Globus pallidus (tissue), 1 donor: ENCODE data around the gene BRD4.
"Not testable (repeated sequence)": the region's sequence is repeated elsewhere in the genome, so short reads cannot be mapped to it uniquely, and the experiment has no call there.

Experiments
- DNase-seq: peaks from one replicate; pipeline ENCODE4 v3.0.0-alpha.2; 2015; ENCODE audit warnings: low spot score

The BRD4 gene

DNA sequence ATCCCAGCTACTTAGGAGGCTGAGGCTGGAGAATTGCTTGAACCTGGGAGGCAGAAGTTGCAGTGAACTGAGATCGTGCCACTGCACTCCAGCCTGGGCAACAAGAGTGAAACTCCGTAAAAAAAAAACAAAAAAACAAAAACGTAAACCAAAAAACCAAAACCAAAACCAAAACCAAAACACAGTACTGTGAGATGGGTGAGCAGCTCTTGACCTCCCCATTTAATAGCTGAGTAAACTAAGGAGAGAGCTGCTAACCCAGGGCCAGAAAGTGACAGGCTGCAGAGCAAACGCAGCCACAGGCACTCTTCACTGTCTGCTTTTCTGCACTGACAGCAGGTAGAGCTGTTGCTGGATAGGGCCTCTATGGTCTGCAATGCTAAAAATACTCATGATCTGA lies 27.7 kb upstream of the BRD4 start:
- not testable (repeated sequence) for DNase-seq

DNA sequence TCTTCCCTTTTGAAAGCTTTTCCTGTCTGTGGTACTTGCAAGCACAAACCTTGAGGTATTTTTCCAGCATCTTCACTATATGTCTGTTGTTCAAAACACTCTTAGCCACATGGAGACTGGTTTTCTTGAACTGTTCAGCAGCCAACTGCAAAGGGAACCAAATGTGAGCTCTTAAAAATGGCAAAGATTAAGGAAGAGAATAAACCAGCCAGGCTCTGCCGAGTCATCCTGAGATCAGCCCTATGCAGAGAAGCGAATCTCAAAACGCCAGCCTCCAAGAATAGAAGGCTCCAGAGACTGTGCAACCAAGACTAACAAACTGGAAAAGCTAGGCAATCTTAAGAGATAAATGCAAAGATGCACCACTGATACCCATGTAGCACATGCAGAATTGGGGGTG lies 26.6 kb upstream of the BRD4 start:
- DNase-seq: no peak

DNA sequence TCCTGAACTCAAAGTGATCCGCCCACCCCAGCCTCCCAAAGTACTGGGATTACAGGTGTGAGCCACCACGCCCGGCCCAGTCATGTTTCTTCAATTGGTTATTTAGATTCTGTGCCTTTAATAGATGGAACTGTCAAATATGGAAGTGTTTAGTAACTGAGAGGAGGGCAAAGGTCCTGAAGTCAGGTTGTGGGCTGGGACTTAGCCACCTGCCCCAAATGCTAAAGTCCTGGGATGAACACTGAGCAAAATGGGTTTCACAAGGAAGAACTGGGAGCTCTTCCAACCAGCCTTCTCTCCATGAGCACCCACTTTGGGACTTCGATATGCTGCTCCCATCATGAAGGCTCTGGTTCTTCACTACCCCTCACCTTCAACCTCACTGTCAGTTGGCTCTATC lies 25.6 kb upstream of the BRD4 start:
- no peak for DNase-seq

DNA sequence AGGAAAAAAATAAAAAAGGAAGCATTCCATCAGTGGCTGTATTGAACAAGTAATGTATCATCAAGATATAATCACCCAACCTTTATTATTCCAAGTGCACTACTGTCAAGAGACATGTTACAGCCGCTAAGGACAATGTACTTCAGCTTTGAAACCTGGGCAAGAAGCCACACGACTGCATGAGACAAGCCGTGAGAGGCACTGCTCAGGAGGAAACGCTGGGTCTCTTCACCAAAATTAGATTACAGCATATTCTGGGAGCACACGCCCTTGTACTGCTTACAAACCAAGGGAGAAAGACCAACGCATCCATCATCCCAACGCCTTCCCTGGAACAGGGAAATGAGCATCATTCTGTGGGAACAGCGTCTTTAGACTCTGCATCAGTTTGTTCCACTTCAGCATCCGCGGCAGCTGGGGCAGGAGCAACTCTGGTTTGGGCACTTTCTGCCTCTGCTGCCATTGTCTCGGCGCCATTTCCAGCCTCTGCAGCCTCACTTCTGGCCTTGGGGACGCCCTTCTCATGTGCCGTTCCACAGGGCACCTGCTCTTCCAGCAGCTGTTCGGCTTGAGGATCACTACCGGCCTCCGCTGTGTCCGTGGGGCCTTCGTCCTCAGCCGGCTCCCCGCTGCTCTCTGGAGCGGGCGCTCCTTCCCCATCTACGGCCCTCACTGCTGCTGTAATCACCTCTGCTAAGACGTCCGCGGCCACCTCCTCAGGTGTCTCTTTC lies 22.4 kb upstream of the BRD4 start:
- no peak for DNase-seq

DNA sequence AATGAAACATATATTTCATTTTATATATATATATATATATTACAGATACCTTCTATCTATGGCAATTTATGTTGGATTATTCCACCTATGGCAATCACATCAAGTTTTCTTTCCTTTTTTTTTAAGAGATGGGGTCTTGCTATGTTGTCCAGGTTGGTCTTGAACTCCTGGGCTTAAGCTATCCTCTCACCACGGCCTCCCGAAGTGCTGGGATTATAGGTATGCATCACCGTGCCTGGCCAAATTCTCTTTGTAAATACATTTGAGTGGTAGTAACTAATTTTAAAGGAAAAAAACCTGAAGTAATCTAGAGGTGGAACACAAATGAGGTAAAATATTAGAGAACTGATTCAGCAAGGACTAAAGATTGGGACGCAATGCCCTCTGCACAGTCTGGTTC lies 21.6 kb upstream of the BRD4 start:
- no peak for DNase-seq

DNA sequence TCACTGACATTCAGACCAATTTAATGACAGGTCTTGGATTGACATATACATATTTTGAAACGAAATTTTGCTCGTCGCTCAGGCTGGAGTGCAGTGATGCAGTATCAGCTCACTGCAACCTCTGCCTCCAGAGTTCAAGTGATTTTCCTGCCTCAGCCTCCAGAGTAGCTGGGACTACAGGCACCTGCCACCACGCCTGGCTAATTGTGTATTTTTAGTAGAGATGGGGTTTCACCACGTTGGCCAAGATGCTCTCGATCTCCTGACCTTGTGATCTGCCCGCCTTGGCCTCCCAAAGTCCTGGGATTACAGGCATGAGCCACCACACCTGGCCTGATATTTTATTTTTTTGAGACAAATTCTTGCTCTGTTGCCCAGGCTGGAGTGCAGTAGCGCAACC lies 20.2 kb upstream of the BRD4 start:
- DNase-seq: not testable (repeated sequence)

DNA sequence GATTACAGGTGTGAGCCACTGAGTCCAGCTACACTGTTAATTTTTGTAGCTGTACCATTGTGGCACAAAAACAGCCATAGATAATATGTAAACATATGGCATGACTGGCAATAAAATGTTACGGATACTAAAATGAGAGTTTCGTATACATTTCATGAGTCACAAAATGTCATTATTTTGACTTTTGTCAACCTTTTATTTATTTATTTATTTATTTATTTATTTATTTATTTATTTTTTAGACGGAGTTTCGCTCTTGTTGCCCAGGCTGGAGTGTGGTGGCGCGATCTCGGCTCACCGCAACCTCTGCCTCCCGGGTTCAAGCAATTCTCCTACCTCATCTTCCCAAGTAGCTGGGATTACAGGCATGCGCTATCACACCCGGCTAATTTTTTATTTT lies 9.0 kb upstream of the BRD4 start:
- not testable (repeated sequence) for DNase-seq

DNA sequence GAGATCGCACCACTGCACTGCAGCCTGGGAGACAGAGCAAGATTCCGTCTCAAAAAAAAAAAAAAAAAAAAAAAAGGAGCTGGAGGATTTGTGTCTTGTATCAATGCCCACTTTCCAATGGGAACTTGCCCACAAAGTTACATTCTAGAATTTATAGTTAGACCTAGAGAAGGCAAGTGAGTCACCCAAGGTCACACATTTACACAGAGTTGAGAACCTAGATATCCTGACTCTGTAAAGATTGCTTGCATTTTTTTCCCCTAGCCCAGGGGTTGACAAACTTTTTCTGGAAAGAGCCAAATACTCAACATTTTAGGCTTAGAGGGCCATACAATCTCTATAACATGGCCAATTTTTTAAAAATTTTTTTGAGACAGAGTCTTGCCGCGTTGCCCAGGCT lies 7.7 kb upstream of the BRD4 start:
- DNase-seq: no peak

DNA sequence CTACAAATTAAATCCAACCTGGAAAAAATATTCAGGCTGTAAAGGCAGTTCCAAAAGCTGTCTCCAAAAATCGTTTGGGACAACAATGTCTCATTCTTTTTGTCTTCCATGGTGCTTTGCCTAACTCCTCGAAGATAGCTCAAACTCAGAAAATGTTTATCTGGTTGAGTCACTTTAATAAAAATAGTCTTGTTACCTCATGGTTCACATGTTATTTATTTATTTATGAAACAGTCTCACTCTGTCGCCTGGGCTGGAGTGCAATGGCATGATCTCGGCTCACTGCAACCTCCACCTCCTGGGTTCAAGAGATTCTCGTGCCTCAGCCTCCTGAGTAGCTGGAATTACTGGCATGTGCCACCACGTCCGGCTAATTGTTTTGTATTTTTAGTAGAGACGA lies 4.9 kb upstream of the BRD4 start:
- DNase-seq: no peak

DNA sequence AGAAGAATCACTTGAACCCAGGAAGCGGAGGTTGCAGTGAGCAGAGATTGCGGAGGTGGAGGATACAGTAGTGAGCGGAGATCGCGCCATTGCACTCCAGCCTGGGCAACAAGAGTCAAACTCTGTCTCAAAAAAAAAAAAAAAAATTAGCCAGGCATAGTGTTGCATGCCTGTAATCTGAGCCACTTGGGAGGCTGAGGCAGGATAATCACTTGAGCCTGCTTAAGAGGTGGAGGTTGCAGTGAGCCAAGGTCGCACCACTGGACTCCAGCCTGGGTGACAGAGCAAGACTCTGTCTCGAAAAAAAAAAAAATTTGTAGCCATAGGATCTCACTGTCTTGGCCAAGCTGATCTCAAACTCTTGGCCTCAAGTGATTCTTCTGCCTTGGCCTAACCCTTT lies 3.7 kb upstream of the BRD4 start:
- DNase-seq: not testable (repeated sequence)

DNA sequence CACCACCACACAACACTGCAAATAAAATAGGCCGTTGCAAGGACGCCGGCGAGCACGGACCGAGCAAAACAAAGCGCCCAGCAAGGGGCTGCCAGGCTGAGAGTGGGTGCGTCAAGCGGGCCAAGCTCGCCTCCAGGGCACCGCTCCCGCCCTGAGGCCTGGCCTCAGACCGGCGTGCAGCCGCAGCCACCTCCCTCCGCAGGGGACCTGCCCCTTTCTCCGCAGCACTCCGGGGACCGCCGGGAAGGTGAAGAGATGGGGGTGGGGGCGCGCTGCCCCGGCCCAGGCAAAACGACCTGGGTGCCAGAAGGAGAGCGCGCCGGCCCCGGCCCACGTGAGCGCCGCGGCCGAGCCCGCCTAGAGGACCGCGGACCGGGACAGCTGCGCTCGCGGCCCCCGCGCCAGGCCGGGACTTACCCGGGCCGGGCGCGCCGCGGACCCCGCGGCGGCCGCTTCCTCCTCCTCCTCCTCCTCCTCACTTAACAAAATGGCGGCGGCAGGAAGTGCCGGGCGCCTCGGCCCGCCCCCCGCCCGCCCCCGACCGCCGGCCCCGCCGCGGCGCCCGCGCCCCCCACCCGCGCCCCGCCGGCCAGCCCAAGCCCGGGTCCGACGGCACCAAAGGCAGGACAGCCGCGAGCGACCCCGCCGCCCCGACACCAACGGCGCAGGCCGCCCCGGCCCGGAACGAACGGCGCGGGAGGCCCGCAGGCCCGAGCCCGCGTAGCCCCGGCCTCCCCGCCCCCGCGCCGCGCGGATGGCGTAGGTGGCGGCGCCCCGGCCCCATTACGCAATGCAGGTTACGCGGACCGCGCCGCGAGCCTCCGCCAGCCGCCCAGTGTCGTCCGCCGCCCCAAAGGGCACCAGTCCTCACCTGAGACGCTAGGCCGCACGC lies 674 bp downstream of the BRD4 start:
- peak; percentile 32 for DNase-seq

DNA sequence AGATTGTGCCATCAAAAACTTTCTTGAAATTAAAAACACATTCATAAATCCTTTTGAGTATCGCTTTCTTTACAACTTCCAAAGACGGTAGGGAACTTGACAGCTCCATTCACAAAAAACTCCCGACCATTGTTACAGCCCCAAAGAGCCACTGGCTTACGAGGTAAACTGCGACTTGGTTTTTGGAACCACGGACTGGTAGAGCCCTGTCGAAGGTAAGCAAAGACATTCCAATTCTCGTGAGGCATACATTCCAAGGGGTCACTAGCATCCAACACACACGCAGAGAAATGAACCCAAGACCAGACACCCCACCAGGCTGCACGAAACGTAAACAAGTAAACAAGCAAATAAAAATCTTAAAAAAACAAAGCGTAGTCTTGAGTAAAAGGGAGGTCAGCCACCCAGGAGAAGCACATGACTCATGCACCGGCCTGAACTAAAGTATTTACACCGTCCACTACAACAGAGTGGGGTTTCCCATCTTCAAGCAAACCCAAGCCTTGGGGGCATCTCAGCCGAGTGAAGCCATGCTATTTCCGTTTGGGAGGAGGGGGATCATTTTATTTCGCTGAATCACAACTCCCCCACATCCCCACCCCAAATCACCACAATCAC lies 1.4 kb downstream of the BRD4 start:
- no peak for DNase-seq

DNA sequence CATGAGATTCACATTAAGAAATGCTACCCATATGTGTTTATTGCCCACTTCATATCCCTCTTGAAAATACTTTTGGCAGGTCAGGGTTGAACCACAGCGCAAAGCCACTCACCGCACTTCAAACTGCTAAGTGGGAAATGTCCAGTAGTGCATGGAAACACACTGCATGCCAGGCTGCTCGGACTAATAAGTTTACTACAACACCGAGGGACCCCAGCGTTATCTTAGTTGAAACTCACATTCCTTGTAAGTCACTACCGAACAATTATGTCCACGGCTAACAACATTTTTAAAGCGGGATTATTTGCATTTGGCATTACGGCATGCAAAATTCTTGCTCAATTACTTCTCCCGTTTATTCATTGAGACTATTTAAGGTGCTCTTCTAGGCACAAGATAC lies 4.0 kb downstream of the BRD4 start:
- DNase-seq: no peak

DNA sequence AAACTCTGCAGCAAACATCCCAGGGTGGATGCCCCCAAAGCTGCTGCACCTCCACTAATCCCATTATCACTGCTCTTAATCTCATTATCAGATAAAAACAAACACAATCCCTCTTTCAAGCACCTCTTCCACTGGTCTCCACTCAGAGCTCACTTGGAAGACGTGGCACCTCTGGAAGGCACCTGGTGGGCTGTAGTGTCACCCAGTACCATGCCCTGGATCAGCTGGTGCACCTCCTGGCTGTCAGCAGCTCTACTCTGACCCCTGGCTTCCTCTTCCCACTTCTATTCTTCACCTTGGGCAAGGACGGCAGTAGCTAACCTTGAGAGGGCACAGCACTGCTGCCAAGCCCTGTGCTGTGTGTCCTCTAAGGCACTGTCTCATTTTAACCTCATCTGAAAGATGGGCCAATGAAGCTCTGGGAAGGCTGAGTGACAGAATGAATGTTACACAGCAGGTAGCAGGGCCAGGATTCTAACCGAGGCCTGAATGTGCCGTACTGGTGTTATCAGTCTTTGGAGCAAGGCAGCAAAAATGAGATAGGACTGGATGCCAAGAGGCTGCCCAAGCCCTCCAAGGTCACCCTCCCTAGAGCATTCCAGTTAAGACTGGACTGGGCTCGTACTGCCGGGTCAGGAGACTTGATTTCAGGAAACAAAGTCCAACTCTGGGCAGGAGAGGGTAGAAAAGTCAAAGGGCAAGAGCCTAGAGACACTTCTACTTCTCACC lies 7.4 kb downstream of the BRD4 start:
- DNase-seq: no peak

DNA sequence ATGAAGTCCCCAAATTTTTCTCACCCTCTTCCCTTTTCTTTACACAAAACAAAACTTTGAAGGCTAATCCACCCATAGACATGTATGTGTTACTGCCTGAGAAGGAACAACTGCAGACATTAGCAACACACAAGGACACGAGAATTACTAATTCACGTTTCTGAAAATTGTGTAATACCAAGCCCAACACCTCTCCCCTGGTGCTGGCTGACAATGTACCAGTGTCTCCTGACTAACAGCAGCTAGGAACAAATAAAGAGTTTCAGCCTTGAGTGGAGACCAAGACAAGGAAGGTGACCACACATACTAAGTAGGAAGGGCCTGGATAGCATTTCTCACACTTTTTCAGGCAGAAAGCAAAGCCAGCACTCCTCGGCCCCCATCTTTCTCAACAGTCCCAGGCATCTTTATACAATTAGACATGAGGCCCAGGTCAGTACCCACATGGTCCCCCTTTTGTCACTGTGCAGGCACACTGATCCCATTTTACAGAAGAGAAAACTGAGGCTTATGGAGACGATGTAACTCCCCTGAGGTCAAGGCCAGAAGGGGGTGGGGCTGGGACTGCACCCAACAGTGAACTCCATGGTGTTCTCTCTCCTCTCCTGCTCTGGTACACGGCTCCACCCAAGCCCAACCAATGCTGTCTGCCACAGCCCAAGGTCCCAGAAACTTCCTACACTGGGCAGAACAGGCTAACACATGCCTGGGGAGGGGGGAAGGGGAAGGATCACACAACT lies 8.7 kb downstream of the BRD4 start:
- no peak for DNase-seq

DNA sequence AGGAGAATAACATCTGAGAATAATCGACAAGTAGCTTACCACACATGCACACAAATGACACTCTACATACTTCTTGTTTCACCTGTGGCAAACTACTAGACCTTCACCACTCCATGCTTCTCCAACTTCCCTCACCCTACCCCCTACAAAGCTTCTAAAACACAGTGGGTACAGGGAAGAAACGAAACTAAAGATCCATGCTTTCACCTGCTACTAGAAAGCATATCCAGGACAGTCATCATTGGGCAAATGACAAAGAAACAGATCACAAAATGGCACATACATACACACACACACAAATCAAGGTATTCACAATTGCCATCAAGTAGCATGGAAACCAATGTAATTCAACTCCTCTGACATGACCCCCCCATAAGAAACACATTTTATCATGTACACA lies 10.6 kb downstream of the BRD4 start:
- DNase-seq: no peak

DNA sequence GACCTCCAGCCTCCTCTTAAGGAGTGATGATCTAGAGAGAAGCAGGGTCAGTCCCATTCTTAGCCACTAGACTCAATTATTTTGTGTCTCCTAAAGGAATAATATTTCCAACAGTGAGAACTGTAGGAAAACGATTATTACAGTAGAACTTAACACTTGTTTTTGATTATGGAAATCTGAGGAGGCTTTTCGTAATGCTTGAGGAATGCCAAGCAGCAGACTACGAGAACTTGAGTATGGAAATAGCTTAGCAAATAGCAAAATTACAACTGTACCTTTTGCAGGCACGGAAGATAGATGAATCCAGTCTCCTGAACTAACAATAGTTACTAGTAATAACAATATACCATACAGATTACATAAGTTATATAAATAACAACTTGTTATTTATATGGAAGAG lies 12.2 kb downstream of the BRD4 start:
- no peak for DNase-seq

DNA sequence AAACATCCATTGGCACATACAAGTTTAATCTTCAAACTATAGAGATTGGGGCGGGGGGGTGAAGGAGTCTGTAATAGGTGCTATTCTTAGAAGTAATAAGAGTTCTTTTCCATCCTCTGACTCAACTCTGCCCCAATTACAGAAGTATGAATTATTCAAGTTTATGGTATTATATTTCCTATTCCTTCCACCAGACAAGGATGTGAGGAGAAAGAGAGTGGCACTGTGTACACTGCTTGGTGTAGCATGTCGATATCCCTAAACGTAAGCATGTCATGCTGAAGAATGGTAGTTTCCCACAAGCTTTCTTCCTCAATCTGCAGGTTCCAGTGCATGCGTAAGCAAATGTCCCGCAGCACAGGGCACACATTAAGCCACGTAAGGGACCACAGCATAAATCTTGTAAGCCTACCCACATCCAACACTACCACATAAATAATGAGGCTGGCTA lies 14.1 kb downstream of the BRD4 start:
- no peak for DNase-seq

DNA sequence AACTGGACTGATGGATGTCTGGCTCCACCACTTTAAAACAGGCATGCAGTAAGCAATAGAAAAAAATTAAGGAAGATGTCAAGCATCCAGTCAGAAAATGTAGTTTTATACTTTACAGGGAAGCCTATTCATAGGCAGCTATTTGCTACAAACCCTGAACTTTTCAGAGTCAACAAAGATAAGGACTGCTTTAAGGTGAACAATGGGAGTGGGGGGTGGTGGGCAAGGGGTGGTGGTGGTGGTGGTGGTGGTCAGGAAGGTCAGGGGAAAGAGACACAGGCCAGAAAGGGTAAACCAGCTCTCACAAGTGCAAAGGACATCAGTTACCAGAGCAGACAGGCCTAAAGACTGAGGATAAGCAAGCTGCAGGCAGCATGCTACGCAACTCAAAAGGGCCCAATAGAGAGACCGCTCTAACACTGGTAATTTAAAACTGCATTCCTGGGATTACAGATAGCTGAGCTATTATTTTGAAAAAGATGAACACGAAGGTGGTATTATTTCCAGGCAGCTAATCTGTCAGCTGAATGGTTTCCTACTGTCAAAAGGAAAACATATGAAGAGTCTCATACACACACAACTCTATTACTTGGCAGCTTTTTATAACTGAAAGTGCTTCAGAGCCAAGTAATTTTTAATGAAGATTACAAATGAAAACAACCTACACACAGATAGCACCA lies 14.8 kb downstream of the BRD4 start:
- DNase-seq: no peak

DNA sequence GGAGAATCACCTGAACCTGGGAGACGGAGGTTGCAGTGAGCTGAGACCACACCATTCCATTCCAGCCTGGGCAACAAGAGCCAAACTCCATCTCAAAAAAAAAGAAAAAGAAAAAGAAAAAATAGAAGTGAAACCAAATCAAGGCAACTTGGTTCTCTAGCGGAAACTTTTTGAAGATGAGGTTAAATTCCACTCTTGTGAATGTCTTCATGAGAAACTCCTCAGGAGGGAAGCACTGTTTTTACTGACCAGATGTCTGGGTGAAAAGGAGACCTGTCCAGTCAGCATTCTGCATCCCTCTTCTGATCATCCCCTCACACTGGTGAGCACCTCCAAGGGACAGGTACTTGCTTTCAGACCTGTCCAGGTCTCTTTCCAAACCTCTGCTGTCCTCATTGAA lies 15.8 kb downstream of the BRD4 start:
- DNase-seq: no peak

DNA sequence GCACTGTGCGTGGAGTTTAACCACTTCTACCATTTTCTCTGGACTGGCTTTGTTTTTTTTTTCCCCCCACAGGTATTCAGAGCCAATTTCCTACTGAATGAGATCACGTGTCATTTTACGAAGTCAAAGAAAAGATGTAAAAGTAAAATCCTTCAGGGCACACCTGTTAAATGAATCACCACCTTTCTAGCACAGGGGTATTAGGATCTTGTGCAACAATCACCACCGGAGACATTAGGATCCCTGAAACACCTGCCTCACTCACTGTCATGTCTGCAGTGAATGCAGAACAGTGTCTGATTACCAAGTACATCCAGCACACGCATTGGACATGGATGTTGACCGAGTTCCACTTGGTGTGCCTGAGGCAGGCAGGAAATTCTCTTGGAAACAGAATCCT lies 17.2 kb downstream of the BRD4 start:
- DNase-seq: no peak
